GM21825 (cell line): ENCODE results near the gene PPP1R15B.
A peak's percentile ranks its signal among the peaks of the same experiment; 100 is the strongest.

Source experiments
- ATAC-seq: cut with Tn5 transposase; IDR thresholded peaks from one replicate; pipeline ENCODE4 v1.9.1; 2021; ENCODE audit warnings: mild to moderate bottlenecking, moderate library complexity; ENCODE audit not compliant: unreplicated experiment

Gene PPP1R15B

DNA sequence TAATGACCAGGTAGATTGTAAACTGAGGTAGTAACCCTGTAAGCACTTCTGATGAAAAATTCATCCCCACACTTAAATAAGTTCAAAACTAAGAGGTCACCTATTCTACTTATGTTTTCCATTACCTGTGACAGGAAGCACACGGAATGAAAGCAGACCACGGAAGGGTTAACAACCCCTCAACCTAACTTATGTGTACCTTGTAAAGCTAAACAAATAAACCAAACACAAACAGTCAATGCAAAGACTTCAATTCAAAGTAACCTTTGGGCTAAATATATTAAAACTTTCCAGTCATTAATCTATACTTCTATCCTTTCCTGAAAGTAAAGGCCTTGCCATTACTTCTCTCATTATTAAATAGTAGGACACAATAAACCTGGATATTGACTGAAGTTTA is 7.0 kb downstream of the PPP1R15B start:
- ATAC-seq: no peak

DNA sequence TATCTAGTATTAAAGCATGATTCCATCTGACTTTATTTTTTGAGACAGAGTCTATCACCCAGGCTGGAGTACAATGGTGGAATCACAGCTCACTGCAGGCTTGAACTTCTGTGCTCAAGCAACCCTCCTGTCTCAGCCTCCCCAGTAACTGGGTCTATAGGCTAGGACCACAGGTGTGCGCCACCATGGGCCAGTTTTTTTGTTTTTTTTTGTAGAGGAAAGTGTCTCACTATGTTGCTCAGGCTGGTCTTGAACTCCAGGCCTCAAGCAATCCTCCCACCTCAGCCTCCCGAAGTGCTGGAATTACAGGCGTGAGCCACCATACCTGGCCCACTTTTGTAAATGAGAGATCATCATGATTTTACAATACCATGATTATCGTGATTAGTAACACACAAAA is 9.2 kb downstream of the PPP1R15B start:
- ATAC-seq: no peak

- no peak for ATAC-seq
Measured at GRCh38 chr1:204401730-204402129, 9.9 kb downstream of the PPP1R15B start.

GRCh38 chr1:204400882-204401510 is 10.6 kb downstream of the PPP1R15B start:
- no peak for ATAC-seq

DNA sequence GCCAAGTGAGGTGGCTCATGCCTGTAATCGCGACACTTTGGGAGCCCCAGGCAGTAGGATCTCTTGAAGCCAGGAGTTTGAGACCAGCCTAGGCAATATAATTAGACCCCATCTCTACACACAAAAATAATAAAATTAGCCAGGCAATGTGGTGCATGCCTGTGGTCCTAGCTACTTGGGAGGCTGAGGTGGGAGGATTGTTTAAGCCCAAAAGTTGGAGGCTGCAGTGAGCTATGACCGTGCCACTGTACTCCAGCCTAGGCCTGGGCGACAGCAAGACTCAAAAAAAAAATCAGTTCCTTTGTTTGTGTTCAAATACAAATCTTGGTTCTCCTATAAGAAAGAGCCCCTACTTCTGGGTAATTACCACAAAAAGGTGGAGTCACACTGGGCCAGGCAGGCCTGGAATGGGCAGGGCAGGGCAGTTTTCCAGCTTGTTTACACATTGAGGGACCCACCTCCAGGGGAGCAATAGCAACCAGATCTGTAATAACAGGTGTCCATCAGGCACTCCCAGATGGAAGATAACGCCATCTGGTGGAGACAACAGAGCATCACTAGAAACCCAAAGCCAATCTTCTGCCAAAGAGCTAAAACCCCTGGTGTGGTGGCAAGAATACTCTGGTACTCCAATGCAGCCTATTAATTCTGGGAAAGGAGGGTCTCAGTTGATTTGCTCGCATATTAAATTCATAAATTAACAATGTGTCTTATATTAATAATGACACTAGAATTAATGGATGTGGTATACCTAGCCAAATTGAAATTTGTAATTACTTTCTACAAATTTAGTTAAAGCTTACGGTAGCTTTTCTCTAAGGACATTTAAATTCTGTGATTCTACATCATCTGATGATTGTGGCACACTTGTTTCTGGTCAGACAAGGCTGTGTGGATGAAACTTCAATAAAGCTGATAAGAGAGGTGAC is 13.2 kb downstream of the PPP1R15B start:
- ATAC-seq: peak; percentile 63

GRCh38 chr1:204396015-204396583 is 15.5 kb downstream of the PPP1R15B start:
- ATAC-seq: no peak

DNA sequence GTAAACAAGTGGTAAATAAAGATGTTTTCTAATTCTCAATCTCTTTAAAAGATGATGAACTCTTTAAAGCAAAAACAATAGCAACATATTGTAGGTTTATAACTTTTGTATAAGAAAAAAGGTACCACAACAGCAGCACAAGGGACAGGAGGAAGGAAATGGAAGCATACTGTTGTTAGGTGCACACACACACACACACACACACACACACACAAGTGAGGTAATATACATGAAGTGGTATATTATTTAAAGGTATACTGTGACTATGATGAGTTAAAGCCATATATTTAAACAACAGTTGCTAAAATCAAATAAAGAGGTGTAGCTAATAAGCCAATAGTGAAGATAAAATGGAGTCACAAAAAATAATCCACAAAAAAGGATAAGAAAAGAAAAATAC is 20.0 kb downstream of the PPP1R15B start:
- no peak for ATAC-seq

DNA sequence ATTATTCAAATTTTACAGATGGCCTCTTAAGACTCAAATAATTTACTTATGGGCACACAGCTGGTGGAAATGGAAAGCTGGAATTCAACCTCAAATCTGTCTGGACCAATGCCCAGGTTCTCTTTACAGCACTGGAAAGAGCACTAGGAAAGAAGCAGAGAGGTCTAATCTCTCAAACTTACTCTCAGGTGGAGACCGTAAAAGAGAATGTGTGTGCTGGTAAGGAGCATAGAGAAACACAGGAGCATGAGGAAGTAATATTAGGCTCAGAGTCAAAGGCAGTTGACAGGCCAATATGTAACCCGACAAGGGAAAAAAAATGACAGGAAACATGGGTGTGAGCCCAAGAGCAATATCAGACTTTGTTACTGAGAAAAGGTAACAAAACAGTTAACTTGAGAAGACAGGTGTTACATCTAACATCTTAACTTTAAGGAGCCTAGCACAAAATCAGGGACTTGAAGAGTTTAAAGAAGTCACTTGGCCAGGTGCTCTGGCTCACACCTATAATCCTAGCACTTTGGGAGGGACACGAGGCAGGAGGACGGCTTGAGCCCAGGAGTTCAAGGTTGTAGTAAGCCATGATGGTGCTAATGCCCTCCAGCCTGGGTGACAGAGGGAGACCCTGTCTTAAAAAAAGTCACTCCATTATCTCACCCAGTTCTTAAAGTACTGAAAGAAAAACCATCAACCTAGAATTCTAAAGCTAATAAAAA is 20.7 kb downstream of the PPP1R15B start:
- no peak for ATAC-seq

- no peak for ATAC-seq
Measured at GRCh38 chr1:204385727-204386126, 25.9 kb downstream of the PPP1R15B start.

GRCh38 chr1:204384636-204385352 is 26.8 kb downstream of the PPP1R15B start:
- ATAC-seq: no peak

- no peak for ATAC-seq
Measured at GRCh38 chr1:204383163-204383904, 28.3 kb downstream of the PPP1R15B start.

- ATAC-seq: no peak
Measured at GRCh38 chr1:204382714-204383083, 28.9 kb downstream of the PPP1R15B start.

DNA sequence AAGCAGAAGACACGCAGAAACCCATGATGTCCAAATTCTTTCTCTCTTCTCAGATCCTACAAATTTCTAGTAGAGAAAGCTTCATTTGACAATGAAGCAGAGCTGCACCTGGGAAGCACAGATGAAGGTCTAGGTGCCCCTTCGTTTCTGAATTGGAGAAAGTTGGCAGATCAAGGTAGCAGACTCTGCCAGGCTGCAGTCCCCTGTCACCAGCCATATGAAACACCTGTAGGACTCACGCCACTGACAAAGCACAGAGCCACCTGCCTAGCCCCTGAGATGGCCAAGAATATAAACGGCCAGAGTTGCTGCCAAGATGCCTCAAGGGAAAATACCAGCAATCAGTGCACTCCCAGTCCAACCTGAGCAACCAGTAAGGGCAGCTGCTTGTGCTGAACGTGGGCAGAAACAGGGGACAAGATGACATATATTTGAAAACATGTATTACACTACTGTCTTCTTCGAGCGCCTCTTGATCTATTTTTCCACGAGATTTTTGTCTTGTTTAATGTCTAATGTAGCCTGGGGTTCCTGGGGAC is 31.3 kb downstream of the PPP1R15B start:
- no peak for ATAC-seq

- no peak for ATAC-seq
Measured at GRCh38 chr1:204377800-204378668, 33.6 kb downstream of the PPP1R15B start.

DNA sequence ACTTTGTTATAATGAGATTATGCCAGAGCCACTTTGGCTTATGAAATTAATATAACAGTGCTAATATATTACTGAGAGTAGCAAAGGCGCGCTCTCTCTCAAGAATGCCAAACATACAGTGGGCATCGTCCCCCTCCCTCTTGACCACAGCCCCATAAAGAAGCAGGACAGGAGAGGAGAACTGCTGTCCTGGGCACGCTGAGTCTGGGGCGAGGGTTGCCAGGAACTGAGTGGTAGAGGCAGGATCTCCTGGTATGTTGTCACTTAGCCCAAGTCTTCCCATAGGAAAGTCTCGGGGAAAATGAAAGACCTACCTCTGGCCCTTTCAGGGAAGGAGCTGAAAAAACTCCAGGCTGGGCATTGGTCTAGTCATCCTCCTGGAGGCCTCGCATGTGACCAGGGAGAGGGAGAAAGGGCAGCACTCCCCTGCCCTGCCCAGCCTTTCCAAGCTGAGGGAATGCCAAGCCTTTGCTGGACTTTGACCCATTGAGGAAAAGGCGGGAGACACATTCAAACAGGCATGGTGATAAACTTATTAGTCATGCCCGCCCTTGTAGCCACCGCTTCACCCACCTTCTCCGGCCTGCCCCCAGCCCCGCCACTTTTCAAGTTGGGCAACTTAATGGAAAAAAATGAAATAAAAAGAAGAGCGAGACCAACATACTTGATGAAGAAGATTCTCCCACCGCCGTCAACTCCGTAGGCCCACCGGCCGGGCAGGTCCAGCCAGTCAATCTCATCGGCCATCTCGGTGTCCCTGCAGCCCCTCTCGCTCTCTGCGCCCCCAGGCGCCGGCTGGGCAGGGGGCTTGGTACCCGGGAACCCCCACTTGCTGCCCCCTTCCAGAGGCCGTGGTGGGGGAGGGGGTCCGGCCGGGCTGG is 34.5 kb downstream of the PPP1R15B start:
- ATAC-seq: no peak

- ATAC-seq: no peak
Measured at GRCh38 chr1:204376465-204376864, 35.2 kb downstream of the PPP1R15B start.

- no peak for ATAC-seq
Measured at GRCh38 chr1:204373911-204374310, 37.7 kb downstream of the PPP1R15B start.

DNA sequence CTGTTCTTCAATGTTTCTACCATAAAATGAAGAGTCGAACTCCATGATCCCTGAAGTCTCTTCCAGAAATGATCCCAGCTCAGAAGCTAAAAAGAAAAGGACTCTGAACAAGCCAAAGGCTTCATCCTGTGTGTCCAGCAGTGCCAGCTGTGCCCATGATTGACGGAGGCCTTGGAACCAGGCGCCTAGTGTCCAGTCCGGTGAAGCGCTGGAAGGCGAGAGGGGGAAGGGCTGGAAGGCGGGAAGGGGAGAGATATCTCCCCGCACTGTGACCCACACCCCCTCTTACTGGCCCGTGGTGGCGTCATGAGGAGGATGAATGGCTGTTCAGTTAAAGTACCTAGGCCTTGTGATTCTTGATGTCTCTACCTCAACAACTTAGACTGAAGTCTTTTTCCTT is 41.4 kb downstream of the PPP1R15B start:
- no peak for ATAC-seq
